ENCODE measurements around the gene CTDNEP1.

CTDNEP1 gene

GRCh38 chr17:7260151-7260550 is 8.6 kb upstream of the CTDNEP1 start:
- no peak for TF ChIP-seq CTCF (IDR thresholded peaks at IDR 0.05; ENCODE audit: borderline replicate concordance, insufficient read depth, low read depth, low read length)
- no peak overlapping the region for H3K4me3 ChIP-seq (ENCODE audit: low read depth, low read length)

- no peak for TF ChIP-seq CTCF (IDR thresholded peaks at IDR 0.05; ENCODE audit: borderline replicate concordance, insufficient read depth, low read depth, low read length)
- no peak overlapping the region for H3K4me3 ChIP-seq (ENCODE audit: low read depth, low read length)
Measured at GRCh38 chr17:7259555-7259889, 8.0 kb upstream of the CTDNEP1 start.

GRCh38 chr17:7258731-7259554 is 7.4 kb upstream of the CTDNEP1 start:
- no peak for TF ChIP-seq CTCF (IDR thresholded peaks at IDR 0.05; ENCODE audit: borderline replicate concordance, insufficient read depth, low read depth, low read length)
- H3K4me3 ChIP-seq (ENCODE audit: low read depth, low read length): no peak overlapping the region

- no peak overlapping the region for H3K4me3 ChIP-seq (ENCODE audit: low read depth, low read length)
- TF ChIP-seq CTCF (IDR thresholded peaks at IDR 0.05; ENCODE audit: borderline replicate concordance, insufficient read depth, low read depth, low read length): no peak
Measured at GRCh38 chr17:7256766-7257456, 5.4 kb upstream of the CTDNEP1 start.

GRCh38 chr17:7254511-7254910 is 3.0 kb upstream of the CTDNEP1 start:
- no peak for TF ChIP-seq CTCF (IDR thresholded peaks at IDR 0.05; ENCODE audit: borderline replicate concordance, insufficient read depth, low read depth, low read length)
- H3K4me3 ChIP-seq (ENCODE audit: low read depth, low read length): no peak overlapping the region

GRCh38 chr17:7253082-7253481 is 1.5 kb upstream of the CTDNEP1 start:
- TF ChIP-seq CTCF (IDR thresholded peaks at IDR 0.05; ENCODE audit: borderline replicate concordance, insufficient read depth, low read depth, low read length): no peak

More at GRCh38 chr17:7253082-7253481, 1.5 kb upstream of the CTDNEP1 start:
- peak overlapping the region; percentile 71 for H3K4me3 ChIP-seq (ENCODE audit: low read depth, low read length)
